Measurements from ENCODE around the gene PDGFRB. TPM values are rescaled to one million over a fixed set of nuclear protein-coding genes. Genes with fewer than 3 reads are reported as not detected.

Gene PDGFRB
- polyA plus RNA-seq, 1 experiment = 118 TPM

DNA sequence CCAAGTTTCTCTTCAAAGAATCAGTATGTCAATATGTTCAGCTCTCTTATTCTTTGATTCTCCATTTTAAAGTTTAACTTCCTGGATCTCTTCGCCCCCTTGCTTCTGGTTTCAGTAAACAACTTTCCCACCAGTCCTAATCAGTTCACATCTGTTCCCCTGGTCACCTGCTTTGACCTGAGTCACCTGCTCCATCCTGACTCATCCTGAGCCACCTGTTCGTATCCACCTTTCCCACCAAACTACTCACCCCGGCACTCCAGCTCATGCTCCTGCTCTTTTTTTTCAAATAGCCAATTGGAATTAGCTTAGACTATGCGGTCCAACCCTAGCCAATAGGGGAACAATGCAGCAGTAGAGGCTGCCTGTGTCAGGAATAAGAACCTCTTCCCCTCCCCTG is 45.7 kb downstream of the PDGFRB start:
- DNase-seq (ENCODE audit: low read depth, low spot score) = no peak
- ChIA-PET CTCF (interaction anchor here (1.0 kb wide), 1 partner anchor 276 kb away, joined by 3 read pairs; no protein-coding TSS in a partner anchor), POLR2A (interaction anchor here (1.4 kb wide), 1 partner anchor 73 kb away, joined by 4 read pairs; no protein-coding TSS in a partner anchor)
- Histone ChIP-seq H3K4me3 (ENCODE audit: low read depth, low read length) (no peak overlapping the region), H3K27me3 (ENCODE audit: control insufficient read depth, insufficient read depth, low read length) (no peaks in the 10 kb centered on the region), H3K27ac (ENCODE audit: low read depth, low read length) (no peak overlapping the region), H3K9me3 (ENCODE audit: control insufficient read depth, insufficient read depth, low read length) (no peaks in the 10 kb centered on the region)
- TF ChIP-seq, protein P1, sequence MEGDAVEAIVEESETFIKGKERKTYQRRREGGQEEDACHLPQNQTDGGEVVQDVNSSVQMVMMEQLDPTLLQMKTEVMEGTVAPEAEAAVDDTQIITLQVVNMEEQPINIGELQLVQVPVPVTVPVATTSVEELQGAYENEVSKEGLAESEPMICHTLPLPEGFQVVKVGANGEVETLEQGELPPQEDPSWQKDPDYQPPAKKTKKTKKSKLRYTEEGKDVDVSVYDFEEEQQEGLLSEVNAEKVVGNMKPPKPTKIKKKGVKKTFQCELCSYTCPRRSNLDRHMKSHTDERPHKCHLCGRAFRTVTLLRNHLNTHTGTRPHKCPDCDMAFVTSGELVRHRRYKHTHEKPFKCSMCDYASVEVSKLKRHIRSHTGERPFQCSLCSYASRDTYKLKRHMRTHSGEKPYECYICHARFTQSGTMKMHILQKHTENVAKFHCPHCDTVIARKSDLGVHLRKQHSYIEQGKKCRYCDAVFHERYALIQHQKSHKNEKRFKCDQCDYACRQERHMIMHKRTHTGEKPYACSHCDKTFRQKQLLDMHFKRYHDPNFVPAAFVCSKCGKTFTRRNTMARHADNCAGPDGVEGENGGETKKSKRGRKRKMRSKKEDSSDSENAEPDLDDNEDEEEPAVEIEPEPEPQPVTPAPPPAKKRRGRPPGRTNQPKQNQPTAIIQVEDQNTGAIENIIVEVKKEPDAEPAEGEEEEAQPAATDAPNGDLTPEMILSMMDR (IDR thresholded peaks at IDR 0.05; ENCODE audit: low read depth, low read length) = no peak

DNA sequence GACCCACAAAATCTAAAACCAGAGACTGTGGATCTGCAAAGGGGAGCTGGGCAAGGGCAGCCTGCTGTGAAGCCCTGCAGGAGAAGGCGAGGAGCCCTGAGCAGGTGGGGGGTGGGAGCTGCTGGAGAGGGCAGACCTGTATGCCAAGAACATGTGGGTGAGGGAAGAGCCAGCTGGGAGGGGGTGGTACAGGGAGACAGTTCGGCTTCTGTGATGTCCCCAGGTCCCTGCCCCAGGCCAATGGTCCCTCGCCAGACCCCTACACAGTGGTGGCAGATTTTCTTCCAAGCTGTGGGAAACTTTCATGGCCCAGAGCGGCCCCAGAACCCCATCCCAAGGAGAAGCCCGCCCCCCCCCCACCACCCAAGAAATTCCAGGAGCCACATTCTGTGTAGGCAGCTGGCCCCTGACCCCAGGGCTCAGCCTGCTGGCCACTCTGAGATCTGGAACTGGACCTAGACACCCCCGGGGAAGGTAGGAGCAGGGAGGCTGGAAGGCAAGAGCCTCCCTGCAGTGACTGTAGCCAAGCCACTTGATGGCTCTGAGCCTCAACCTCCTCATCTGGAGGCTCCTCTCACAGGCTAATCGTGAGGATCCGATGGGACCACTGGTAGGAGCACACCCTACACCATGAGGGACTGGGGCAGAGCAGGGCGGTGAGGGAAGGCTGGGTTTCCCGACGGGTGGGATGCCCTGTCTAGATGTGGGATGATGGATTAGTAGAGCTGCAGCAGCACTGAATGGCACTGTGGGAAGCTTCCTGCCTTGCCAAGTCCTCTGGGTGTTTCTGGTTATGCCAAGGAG is 46.7 kb downstream of the PDGFRB start:
- Histone ChIP-seq H3K27me3 (ENCODE audit: control insufficient read depth, insufficient read depth, low read length) (no peaks in the 10 kb centered on the region), H3K4me3 (ENCODE audit: low read depth, low read length) (no peak overlapping the region), H3K27ac (ENCODE audit: low read depth, low read length) (peak overlapping the region; percentile 11), H3K9me3 (ENCODE audit: control insufficient read depth, insufficient read depth, low read length) (no peaks in the 10 kb centered on the region)
- POLR2A ChIA-PET = interaction anchor here (1.4 kb wide), 1 partner anchor 72 kb away, joined by 4 read pairs; no protein-coding TSS in a partner anchor
- CTCF ChIA-PET = interaction anchor here (0.6 to 1.0 kb wide), 3 partner anchors 20 to 275 kb away, joined by 3 to 10 read pairs (median 6); no protein-coding TSS in a partner anchor
- TF ChIP-seq, protein P1 (IDR thresholded peaks at IDR 0.05; ENCODE audit: low read depth, low read length) = no peak
- DNase-seq (ENCODE audit: low read depth, low spot score) = no peak

DNA sequence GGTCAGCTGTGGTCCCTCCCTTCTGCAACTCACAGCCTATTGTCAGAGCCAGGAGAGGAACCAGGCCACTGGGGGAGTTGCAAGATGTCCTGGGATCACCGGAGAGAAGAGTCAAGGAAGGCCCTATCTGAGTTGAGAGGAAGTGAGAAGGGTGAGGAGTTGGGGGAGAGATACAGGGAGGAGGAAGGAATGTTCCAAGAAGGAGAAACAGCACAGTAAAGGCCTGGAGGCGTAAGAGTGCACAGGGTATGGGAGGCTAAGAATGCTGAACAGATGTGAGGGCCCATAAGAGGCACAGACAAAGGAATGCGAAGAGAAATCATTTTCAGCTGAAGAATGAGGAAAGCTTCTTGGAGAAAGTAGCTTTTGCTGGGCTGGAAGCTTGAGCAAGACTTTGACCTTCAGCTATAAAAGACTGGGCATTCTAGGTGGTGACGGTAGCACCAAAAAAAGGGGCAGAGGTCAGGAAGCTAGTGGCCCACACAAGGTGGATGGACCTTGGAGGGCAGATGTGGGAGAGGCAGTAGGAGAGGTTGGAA is 47.7 kb downstream of the PDGFRB start:
- TF ChIP-seq, protein P1 (IDR thresholded peaks at IDR 0.05; ENCODE audit: low read depth, low read length) = 0 out of 2 replicates have a peak, but pooled peaks have one; percentile 2
- peak overlapping the region; percentile 57 for H3K27ac ChIP-seq (ENCODE audit: low read depth, low read length)
- ChIA-PET POLR2A (no interaction called here), CTCF (no interaction called here)
- H3K27me3 ChIP-seq (ENCODE audit: control insufficient read depth, insufficient read depth, low read length) = no peaks in the 10 kb centered on the region
- no peak overlapping the region for H3K4me3 ChIP-seq (ENCODE audit: low read depth, low read length)
- no peaks in the 10 kb centered on the region for H3K9me3 ChIP-seq (ENCODE audit: control insufficient read depth, insufficient read depth, low read length)
- DNase-seq (ENCODE audit: low read depth, low spot score) = peak; percentile 27

DNA sequence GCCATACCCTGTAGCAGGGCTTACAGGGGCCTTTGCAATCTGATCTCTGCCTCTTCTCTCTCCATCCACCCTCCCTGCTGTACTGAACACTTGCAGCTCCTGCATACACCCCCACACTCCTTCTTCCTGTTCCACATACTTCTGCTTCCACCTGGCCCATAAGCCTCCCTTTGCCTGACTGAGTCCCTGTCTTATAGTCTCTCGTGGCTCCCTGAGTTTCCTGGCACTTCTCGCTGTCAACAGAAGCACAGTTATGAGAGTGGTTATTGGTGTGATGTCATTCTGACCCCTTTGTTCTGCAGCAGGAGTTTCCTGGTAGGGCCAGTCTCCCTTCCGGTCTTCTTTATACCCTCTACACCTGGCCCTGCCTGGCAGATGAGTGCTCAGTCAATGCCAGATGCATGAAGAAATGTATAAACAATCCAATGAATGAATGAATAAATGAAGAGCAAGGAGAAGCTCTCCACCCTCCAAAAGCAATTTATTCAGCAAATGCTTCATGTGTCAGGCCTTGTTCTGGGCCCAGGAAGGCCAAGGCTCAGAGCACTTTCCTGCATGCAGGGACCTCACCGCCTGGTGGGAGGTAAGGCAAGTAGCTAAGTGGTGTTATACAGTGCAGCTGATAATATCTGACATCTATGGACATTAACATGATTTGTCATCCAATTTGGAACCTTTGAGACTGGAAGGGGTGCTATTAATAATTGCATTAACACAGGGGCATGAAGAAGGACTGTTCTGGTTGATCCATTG is 48.8 kb downstream of the PDGFRB start:
- DNase-seq (ENCODE audit: low read depth, low spot score) = no peak
- ChIA-PET CTCF (no interaction called here), POLR2A (interaction anchor here (0.6 kb wide), 1 partner anchor 466 kb away, joined by 5 read pairs; no protein-coding TSS in a partner anchor)
- H3K4me3 ChIP-seq (ENCODE audit: low read depth, low read length) = no peak overlapping the region
- no peaks in the 10 kb centered on the region for H3K27me3 ChIP-seq (ENCODE audit: control insufficient read depth, insufficient read depth, low read length)
- TF ChIP-seq, protein P1 (IDR thresholded peaks at IDR 0.05; ENCODE audit: low read depth, low read length) = no peak
- no peaks in the 10 kb centered on the region for H3K9me3 ChIP-seq (ENCODE audit: control insufficient read depth, insufficient read depth, low read length)
- H3K27ac ChIP-seq (ENCODE audit: low read depth, low read length) = no peak overlapping the region

Measured in AG04450 (cell line).